ENCODE measurements around the gene FBXL3.

The FBXL3 gene

GRCh38 chr13:77026255-77026860 is 601 bp downstream of the FBXL3 start:
- peak overlapping the region; percentile 80 for H3K4me3 ChIP-seq (ENCODE audit: low read depth, low read length)
- TF ChIP-seq MYC (IDR thresholded peaks at IDR 0.05; ENCODE audit: low read depth, low read length) (no peak), MAX (IDR thresholded peaks at IDR 0.05; ENCODE audit: low read depth, low read length) (peak; percentile 59)
- DNase-seq (ENCODE audit: low read depth), result peak; percentile 91

DNA sequence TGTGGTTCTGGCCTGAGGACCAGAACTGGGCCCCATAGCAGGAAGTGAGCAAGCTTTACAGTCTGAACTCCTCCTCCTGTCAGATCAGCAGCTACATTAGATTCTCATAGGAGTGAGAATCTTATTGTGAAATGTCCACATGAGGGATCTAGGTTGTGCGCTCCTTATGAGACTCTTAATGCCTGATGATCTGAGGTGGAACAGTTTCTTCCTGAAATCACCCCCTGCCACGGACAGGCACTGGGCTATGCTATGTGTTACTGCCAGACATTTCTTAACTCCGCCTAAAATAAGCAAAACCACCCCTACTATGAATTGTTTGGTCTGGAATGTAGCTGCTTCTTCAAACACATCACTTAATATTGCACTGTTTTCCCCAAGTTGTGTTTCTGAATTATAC is 4.6 kb downstream of the FBXL3 start:
- peak; percentile 60 for DNase-seq (ENCODE audit: low read depth)
- peak overlapping the region; percentile 10 for H3K4me3 ChIP-seq (ENCODE audit: low read depth, low read length)
- TF ChIP-seq POLR2A (IDR thresholded peaks at IDR 0.05; ENCODE audit: extremely low read depth, insufficient read length) (no peak), MAX (IDR thresholded peaks at IDR 0.05; ENCODE audit: low read depth, low read length) (no peak), MYC (IDR thresholded peaks at IDR 0.05; ENCODE audit: low read depth, low read length) (no peak)
- TF ChIP-seq, protein P1, sequence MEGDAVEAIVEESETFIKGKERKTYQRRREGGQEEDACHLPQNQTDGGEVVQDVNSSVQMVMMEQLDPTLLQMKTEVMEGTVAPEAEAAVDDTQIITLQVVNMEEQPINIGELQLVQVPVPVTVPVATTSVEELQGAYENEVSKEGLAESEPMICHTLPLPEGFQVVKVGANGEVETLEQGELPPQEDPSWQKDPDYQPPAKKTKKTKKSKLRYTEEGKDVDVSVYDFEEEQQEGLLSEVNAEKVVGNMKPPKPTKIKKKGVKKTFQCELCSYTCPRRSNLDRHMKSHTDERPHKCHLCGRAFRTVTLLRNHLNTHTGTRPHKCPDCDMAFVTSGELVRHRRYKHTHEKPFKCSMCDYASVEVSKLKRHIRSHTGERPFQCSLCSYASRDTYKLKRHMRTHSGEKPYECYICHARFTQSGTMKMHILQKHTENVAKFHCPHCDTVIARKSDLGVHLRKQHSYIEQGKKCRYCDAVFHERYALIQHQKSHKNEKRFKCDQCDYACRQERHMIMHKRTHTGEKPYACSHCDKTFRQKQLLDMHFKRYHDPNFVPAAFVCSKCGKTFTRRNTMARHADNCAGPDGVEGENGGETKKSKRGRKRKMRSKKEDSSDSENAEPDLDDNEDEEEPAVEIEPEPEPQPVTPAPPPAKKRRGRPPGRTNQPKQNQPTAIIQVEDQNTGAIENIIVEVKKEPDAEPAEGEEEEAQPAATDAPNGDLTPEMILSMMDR (IDR thresholded peaks at IDR 0.05; ENCODE audit: low read depth, low read length), result no peak

DNA sequence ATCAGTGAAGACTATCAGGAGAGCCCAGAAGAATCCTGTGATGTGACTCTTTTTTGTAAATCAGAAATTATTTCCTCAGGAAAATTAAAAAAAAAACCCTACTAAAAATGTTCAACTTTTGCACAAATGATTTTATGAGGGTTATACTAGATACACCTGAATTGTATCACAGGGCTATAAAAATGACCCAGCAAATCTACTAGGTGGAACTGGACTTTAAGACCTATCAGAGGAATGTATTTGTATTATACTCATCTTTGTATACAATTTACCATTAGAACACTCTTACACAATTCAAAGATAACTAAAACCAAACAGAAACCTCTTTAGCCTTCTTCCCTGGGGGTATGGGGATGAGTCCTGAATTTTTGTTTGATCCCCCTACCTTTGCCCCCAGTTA is 7.2 kb downstream of the FBXL3 start:
- no peak overlapping the region for H3K4me3 ChIP-seq (ENCODE audit: low read depth, low read length)
- DNase-seq (ENCODE audit: low read depth), result no peak
- no peak for TF ChIP-seq MAX (IDR thresholded peaks at IDR 0.05; ENCODE audit: low read depth, low read length)
- no peak for TF ChIP-seq MYC (IDR thresholded peaks at IDR 0.05; ENCODE audit: low read depth, low read length)
- TF ChIP-seq, protein P1 (IDR thresholded peaks at IDR 0.05; ENCODE audit: low read depth, low read length), result no peak
- TF ChIP-seq POLR2A (IDR thresholded peaks at IDR 0.05; ENCODE audit: extremely low read depth, insufficient read length), result no peak

GRCh38 chr13:77016888-77017623 is 9.9 kb downstream of the FBXL3 start:
- TF ChIP-seq MAX (IDR thresholded peaks at IDR 0.05; ENCODE audit: low read depth, low read length) (no peak), POLR2A (IDR thresholded peaks at IDR 0.05; ENCODE audit: extremely low read depth, insufficient read length) (no peak), MYC (IDR thresholded peaks at IDR 0.05; ENCODE audit: low read depth, low read length) (no peak)
- TF ChIP-seq, protein P1 (IDR thresholded peaks at IDR 0.05; ENCODE audit: low read depth, low read length), result no peak
- H3K4me3 ChIP-seq (ENCODE audit: low read depth, low read length), result no peak overlapping the region
- no peak for DNase-seq (ENCODE audit: low read depth)

GRCh38 chr13:77016251-77016812 is 10.6 kb downstream of the FBXL3 start:
- no peak for DNase-seq (ENCODE audit: low read depth)
- TF ChIP-seq MAX (IDR thresholded peaks at IDR 0.05; ENCODE audit: low read depth, low read length) (no peak), POLR2A (IDR thresholded peaks at IDR 0.05; ENCODE audit: extremely low read depth, insufficient read length) (no peak), MYC (IDR thresholded peaks at IDR 0.05; ENCODE audit: low read depth, low read length) (no peak)
- TF ChIP-seq, protein P1 (IDR thresholded peaks at IDR 0.05; ENCODE audit: low read depth, low read length), result no peak
- H3K4me3 ChIP-seq (ENCODE audit: low read depth, low read length), result no peak overlapping the region

All from NB4 (cell line).